Keratinocyte (primary cell): ENCODE data around the gene PRKCI.

Experiments
- EZH2 ChIP-seq: IDR thresholded peaks from one replicate; pipeline ENCODE4 v1.6.1; 2012; ENCODE audit warnings: inconsistent platforms, mild to moderate bottlenecking, low read length, moderate library complexity
- TF ChIP-seq, protein P1 (sequence below), 3 experiments: IDR thresholded peaks in 1 of 3; conservative IDR thresholded peaks in 1 of 3; optimal IDR thresholded peaks in 1 of 3; 2 replicates in 2 of 3; 3 replicates in 1 of 3; pipeline versions ENCODE3 to v1.5.1; 2011; ENCODE audit warnings: low read length in 3 of 3, mild to moderate bottlenecking in 3 of 3, moderate library complexity in 2 of 3, control low read depth in 1 of 3, inconsistent platforms in 1 of 3; ENCODE audit not compliant: insufficient read depth in 2 of 3; ENCODE audit errors: extremely low read depth in 1 of 3

DNA sequence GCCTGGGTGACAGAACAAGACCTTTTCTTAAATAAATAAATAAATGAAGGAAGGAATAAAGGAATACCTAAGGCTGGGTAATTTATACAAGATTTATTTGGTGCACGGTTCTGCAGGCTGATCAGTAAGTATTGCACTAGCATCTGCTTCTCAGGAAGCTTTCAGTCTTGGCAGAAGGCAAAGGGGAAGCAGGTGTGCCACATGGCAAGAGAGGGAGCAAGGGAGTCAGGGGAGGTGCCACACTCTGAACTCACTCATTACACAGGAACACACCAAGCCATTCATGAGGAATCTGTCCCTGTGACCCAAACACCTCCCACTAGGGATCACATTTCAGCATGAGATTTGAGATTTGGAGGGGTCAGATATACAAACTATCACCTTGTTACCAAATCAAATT, 56.4 kb downstream of the PRKCI start:
- TF ChIP-seq, protein P1, sequence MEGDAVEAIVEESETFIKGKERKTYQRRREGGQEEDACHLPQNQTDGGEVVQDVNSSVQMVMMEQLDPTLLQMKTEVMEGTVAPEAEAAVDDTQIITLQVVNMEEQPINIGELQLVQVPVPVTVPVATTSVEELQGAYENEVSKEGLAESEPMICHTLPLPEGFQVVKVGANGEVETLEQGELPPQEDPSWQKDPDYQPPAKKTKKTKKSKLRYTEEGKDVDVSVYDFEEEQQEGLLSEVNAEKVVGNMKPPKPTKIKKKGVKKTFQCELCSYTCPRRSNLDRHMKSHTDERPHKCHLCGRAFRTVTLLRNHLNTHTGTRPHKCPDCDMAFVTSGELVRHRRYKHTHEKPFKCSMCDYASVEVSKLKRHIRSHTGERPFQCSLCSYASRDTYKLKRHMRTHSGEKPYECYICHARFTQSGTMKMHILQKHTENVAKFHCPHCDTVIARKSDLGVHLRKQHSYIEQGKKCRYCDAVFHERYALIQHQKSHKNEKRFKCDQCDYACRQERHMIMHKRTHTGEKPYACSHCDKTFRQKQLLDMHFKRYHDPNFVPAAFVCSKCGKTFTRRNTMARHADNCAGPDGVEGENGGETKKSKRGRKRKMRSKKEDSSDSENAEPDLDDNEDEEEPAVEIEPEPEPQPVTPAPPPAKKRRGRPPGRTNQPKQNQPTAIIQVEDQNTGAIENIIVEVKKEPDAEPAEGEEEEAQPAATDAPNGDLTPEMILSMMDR (optimal IDR thresholded peaks at IDR 0.05 in 1 of 3, IDR thresholded peaks at IDR 0.05 in 1 of 3, conservative IDR thresholded peaks at IDR 0.05 in 1 of 3; ENCODE audit: extremely low read depth in 1 of 3, insufficient read depth in 2 of 3, low read length in 3 of 3) = no peak
- TF ChIP-seq EZH2 = no peak
